H1 (cell line): ENCODE results near the gene DCAF15. TPM values are rescaled to one million over a fixed set of nuclear protein-coding genes. Genes with fewer than 3 reads are reported as not detected.

Experiments used
- CTCF ChIA-PET: fragments of 300-600 bp; sonication (Branson Sonifier 250); formaldehyde crosslinking; loops from one replicate; lab custom pipeline; 2021; ENCODE audit not compliant: partially characterized antibody; lab: Charles Lee
- POLR2A ChIA-PET: fragments of 300-600 bp; sonication (Branson Sonifier 250); formaldehyde crosslinking; loops from one replicate; lab custom pipeline; 2021; ENCODE audit warnings: inconsistent platforms; ENCODE audit not compliant: partially characterized antibody; lab: Charles Lee
- DNase-seq, 2 experiments: peaks; one replicate each; pipeline versions ENCODE4 v3.0.0 to v3.0.0-alpha.2; 2010 to 2022; ENCODE audit warnings: low spot score in 2 of 2, low read depth in 1 of 2, mixed read lengths in 1 of 2
- FAIRE-seq: peaks from 2 replicates; lab custom pipeline; 2011; peaks lifted over from hg19 to GRCh38; lab: Jason Lieb, UNC
- H2AFZ ChIP-seq: 2 replicates; pipeline ENCODE4 v1.8.1; 2012; ENCODE audit warnings: low read length, inconsistent platforms
- H2AK5ac ChIP-seq: 2 replicates; pipeline ENCODE4 v1.6.1; 2013; ENCODE audit warnings: low read depth, low read length
- H2BK120ac ChIP-seq: replicated peaks from 2 replicates; pipeline ENCODE3; 2013; ENCODE audit warnings: low read depth, low read length, inconsistent platforms
- H2BK12ac ChIP-seq: 2 replicates; pipeline ENCODE4 v1.6.1; 2013; ENCODE audit warnings: low read depth, low read length
- H2BK15ac ChIP-seq: 2 replicates; pipeline ENCODE4 v1.6.1; 2013; ENCODE audit warnings: low read length
- H2BK20ac ChIP-seq: 2 replicates; pipeline ENCODE4 v1.6.1; 2013; ENCODE audit warnings: low read length
- H2BK5ac ChIP-seq: 2 replicates; pipeline ENCODE4 v1.6.1; 2013; ENCODE audit warnings: low read depth, low read length
- H3K14ac ChIP-seq: 2 replicates; pipeline ENCODE4 v1.6.1; 2013; ENCODE audit warnings: inconsistent platforms; ENCODE audit not compliant: insufficient read length
- H3K18ac ChIP-seq: 2 replicates; pipeline ENCODE4 v1.6.1; 2013; ENCODE audit warnings: low read length; ENCODE audit errors: extremely low read depth
- H3K23ac ChIP-seq: 2 replicates; pipeline ENCODE4 v1.6.1; 2013; ENCODE audit warnings: inconsistent platforms; ENCODE audit not compliant: insufficient read length
- H3K23me2 ChIP-seq: 2 replicates; pipeline ENCODE4 v1.6.1; 2013; ENCODE audit warnings: low read depth, low read length
- H3K27ac ChIP-seq: 2 replicates; pipeline ENCODE4 v1.6.1; 2011; ENCODE audit warnings: low read depth, low read length, inconsistent platforms
- H3K27me3 ChIP-seq, 4 experiments: replicated peaks in 1 of 4; 1 replicate in 1 of 4; 2 replicates in 3 of 4; pipeline versions ENCODE4 v1.6.1 to v1.8.1; 2011 to 2013; ENCODE audit warnings: low read length in 3 of 4, mild to moderate bottlenecking in 3 of 4, inconsistent platforms in 2 of 4, mixed read lengths in 2 of 4, moderate library complexity in 1 of 4; ENCODE audit not compliant: control insufficient read depth in 3 of 4, insufficient read depth in 3 of 4; ENCODE audit errors: extremely low read depth in 1 of 4
- H3K36me3 ChIP-seq, 4 experiments: 2 replicates each; pipeline versions ENCODE4 v1.6.1 to v1.8.1; 2011 to 2013; ENCODE audit warnings: mild to moderate bottlenecking in 4 of 4, low read length in 3 of 4, moderate library complexity in 2 of 4, control low read depth in 1 of 4, inconsistent platforms in 1 of 4; ENCODE audit not compliant: insufficient read depth in 4 of 4, control insufficient read depth in 2 of 4
- H3K4ac ChIP-seq: replicated peaks from 2 replicates; pipeline ENCODE3; 2013; ENCODE audit warnings: low read length, low read depth, mixed read lengths, inconsistent platforms; ENCODE audit not compliant: insufficient read length
- H3K4me1 ChIP-seq, 4 experiments: replicated peaks in 1 of 4; 1 replicate in 1 of 4; 2 replicates in 3 of 4; pipeline versions ENCODE4 v1.6.1 to v1.8.1; 2011 to 2013; ENCODE audit warnings: low read length in 3 of 4, inconsistent platforms in 2 of 4, mixed read lengths in 1 of 4; ENCODE audit not compliant: insufficient read depth in 4 of 4, control insufficient read depth in 3 of 4
- H3K4me2 ChIP-seq, 2 experiments: 2 replicates each; pipeline versions ENCODE4 v1.6.1 to v1.8.1; 2011 to 2013; ENCODE audit warnings: low read depth in 2 of 2, low read length in 2 of 2, control low read depth in 1 of 2, inconsistent platforms in 1 of 2, mild to moderate bottlenecking in 1 of 2; ENCODE audit not compliant: insufficient read depth in 1 of 2
- H3K4me3 ChIP-seq, 4 experiments: fragments of 200-600, 300-600 bp in 1 of 4; sonication (generic), shearing (Covaris generic), sonication (Bioruptor Twin) in 1 of 4; 2 replicates each; pipeline versions ENCODE4 v1.5.1 to v1.8.1; 2011 to 2016; ENCODE audit warnings: low read length in 4 of 4, low read depth in 3 of 4, control low read depth in 2 of 4, inconsistent platforms in 2 of 4, mild to moderate bottlenecking in 2 of 4, mixed read lengths in 1 of 4, moderate library complexity in 1 of 4; ENCODE audit not compliant: insufficient read depth in 2 of 4; ENCODE audit errors: extremely low read depth in 1 of 4
- H3K56ac ChIP-seq: replicated peaks from 2 replicates; pipeline ENCODE3; 2013; ENCODE audit warnings: low read depth, mild to moderate bottlenecking, mixed read lengths, low read length, inconsistent platforms; ENCODE audit not compliant: insufficient read length
- H3K79me1 ChIP-seq: 2 replicates; pipeline ENCODE4 v1.6.1; 2013; ENCODE audit warnings: low read depth, low read length, control low read depth
- H3K79me2 ChIP-seq, 2 experiments: 2 replicates each; pipeline versions ENCODE4 v1.6.1 to v1.8.1; 2012 to 2013; ENCODE audit warnings: low read length in 2 of 2, mild to moderate bottlenecking in 2 of 2, inconsistent platforms in 1 of 2; ENCODE audit not compliant: insufficient read depth in 2 of 2, control insufficient read depth in 1 of 2
- H3K9ac ChIP-seq, 4 experiments: replicated peaks in 1 of 4; 1 replicate in 1 of 4; 2 replicates in 3 of 4; pipeline versions ENCODE4 v1.6.1 to v1.8.1; 2011 to 2013; ENCODE audit warnings: low read depth in 3 of 4, low read length in 3 of 4, control low read depth in 2 of 4, mild to moderate bottlenecking in 2 of 4, moderate library complexity in 2 of 4, inconsistent platforms in 1 of 4; ENCODE audit errors: extremely low read depth in 1 of 4
- H3K9me3 ChIP-seq, 2 experiments: 2 replicates each; pipeline versions ENCODE4 v1.6.1 to v1.8.1; 2012 to 2013; ENCODE audit warnings: mild to moderate bottlenecking in 2 of 2, moderate library complexity in 2 of 2, control low read depth in 1 of 2, inconsistent platforms in 1 of 2, low read depth in 1 of 2, low read length in 1 of 2, mixed read lengths in 1 of 2; ENCODE audit not compliant: insufficient read depth in 2 of 2
- H4K20me1 ChIP-seq, 2 experiments: replicated peaks in 1 of 2; 2 replicates each; pipeline versions ENCODE3 to v1.8.1; 2011 to 2013; ENCODE audit warnings: inconsistent platforms in 2 of 2, low read length in 2 of 2, mild to moderate bottlenecking in 1 of 2; ENCODE audit not compliant: insufficient read depth in 2 of 2, control insufficient read depth in 1 of 2
- H4K5ac ChIP-seq: 2 replicates; pipeline ENCODE4 v1.6.1; 2013; ENCODE audit warnings: low read length, low read depth, mixed read lengths, inconsistent platforms; ENCODE audit not compliant: insufficient read length
- H4K8ac ChIP-seq: 2 replicates; pipeline ENCODE4 v1.8.0; 2013; ENCODE audit warnings: mild to moderate bottlenecking, moderate library complexity, low read length, inconsistent platforms; ENCODE audit not compliant: insufficient read depth; ENCODE audit errors: extremely low read depth
- H4K91ac ChIP-seq: replicated peaks from 2 replicates; pipeline ENCODE3; 2013; ENCODE audit warnings: low read length, mixed read lengths, inconsistent platforms; ENCODE audit not compliant: insufficient read length
- BACH1 ChIP-seq: IDR thresholded peaks from 2 replicates; pipeline ENCODE4 v1.6.1; 2012; ENCODE audit warnings: low read length, improper control_type of control experiment
- EGR1 ChIP-seq: IDR thresholded peaks from 2 replicates; pipeline ENCODE4 v1.6.1; 2011; ENCODE audit warnings: low read depth, low read length, borderline replicate concordance
- EP300 ChIP-seq, 2 experiments: IDR thresholded peaks; 1 replicate in 1 of 2; 2 replicates in 1 of 2; pipeline ENCODE4 v1.6.1; 2011 to 2012; ENCODE audit warnings: low read depth in 2 of 2, low read length in 2 of 2, mild to moderate bottlenecking in 2 of 2, borderline replicate concordance in 1 of 2, inconsistent platforms in 1 of 2, moderate library complexity in 1 of 2
- NRF1 ChIP-seq: IDR thresholded peaks from 2 replicates; pipeline ENCODE4 v1.6.1; 2011; ENCODE audit warnings: mild to moderate bottlenecking, low read depth, low read length, improper control_type of control experiment
- POLR2AphosphoS5 ChIP-seq: IDR thresholded peaks from 2 replicates; pipeline ENCODE4 v1.6.1; 2011; ENCODE audit warnings: low read depth, low read length
- POU5F1 ChIP-seq: IDR thresholded peaks from 2 replicates; pipeline ENCODE4 v1.6.1; 2011; ENCODE audit warnings: low read depth, mild to moderate bottlenecking, low read length, moderate library complexity
- TCF12 ChIP-seq: IDR thresholded peaks from 2 replicates; pipeline ENCODE4 v1.6.1; 2011; ENCODE audit warnings: low read depth, mild to moderate bottlenecking, low read length
- WGBS, 2 experiments: shearing (Covaris generic) in 1 of 2; methylation state at CpG; one replicate each; pipeline versions ENCODE4 v1.1.6 to v1.1.7; 2013 to 2015; ENCODE audit warnings: low lambda C conversion rate in 2 of 2, mixed read lengths in 2 of 2, inconsistent platforms in 1 of 2, low coverage in 1 of 2, missing lambda C conversion rate in 1 of 2; ENCODE audit not compliant: insufficient replicate concordance in 2 of 2, insufficient coverage in 1 of 2, insufficient read length in 1 of 2; ENCODE audit errors: extremely low coverage in 1 of 2, missing lambda C conversion rate in 1 of 2; 5-methylcytosine and 5-hydroxymethylcytosine counted together
- polyA plus RNA-seq, 7 experiments: library from polyadenylated mRNA; depleted of rRNA in 3 of 7; stranded (reverse) in 5 of 7; unstranded in 2 of 7; fragments of >200 nt in 5 of 7; fragments of 200-250 nt in 2 of 7; gene quantifications; 1 replicate in 5 of 7; 2 replicates in 1 of 7; 4 replicates in 1 of 7; pipeline versions ENCODE4 v1.2.1 to v1.2.3, GENCODE V29; 2011 to 2013; ENCODE audit warnings: missing spikeins in 2 of 7, mixed read lengths in 2 of 7
- total RNA-seq: library from RNA; stranded (reverse); fragmentation: NEBNext Ultra II Directional; extraction: Animal tissue kit (Norgen Biotek cat#: 25700); gene quantifications from 2 replicates; pipeline ENCODE4 v1.2.1, GENCODE V29; 2021
- TF ChIP-seq, protein P1 (sequence below), 3 experiments: IDR thresholded peaks; 1 replicate in 2 of 3; 2 replicates in 1 of 3; pipeline versions ENCODE4 v1.5.1 to v1.6.1; 2011; ENCODE audit warnings: low read length in 3 of 3, mild to moderate bottlenecking in 3 of 3, inconsistent platforms in 2 of 3, low read depth in 1 of 3, moderate library complexity in 1 of 3; ENCODE audit not compliant: insufficient read depth in 1 of 3; ENCODE audit errors: control extremely low read depth in 1 of 3
- TF ChIP-seq, protein P2 (sequence below): IDR thresholded peaks from 2 replicates; pipeline ENCODE4 v1.6.1; 2012; ENCODE audit warnings: low read length, inconsistent platforms

DCAF15 gene
- total and polyA plus RNA-seq, 2 of the 8 experiments (the other 6 are each of a cell fraction or from before 2014, with no cell fraction given): 68.7 to 80.8 TPM

DNA sequence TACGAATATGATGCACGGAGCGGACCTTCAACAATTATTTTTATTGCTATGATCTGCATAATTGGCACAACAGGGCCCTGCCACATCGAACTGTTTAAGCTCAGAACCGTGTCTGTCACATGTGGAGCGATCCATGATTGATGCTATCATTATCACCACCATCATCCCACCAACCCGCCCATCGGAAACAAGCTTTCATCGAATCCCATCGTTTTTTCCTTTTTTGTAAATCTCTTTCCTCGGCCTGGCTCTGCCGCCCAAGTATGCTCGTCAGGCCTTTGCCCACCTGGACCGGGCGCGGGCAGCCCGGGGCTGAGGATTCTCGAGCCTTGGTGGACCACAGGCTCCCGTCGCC lies 533 bp upstream of the DCAF15 start:
- H3K9ac ChIP-seq: peak overlapping the region in 1 of 4 experiments; percentile 43; a peak in 1 of 7 replicates
- no peak overlapping the region for H3K27ac ChIP-seq
- POLR2A ChIA-PET: interaction anchor here (0.7 to 4.3 kb wide), 17 partner anchors 11 to 143 kb away, joined by 3 to 48 read pairs (median 7); partner anchors contain the start of genes IL27RA, PODNL1, RFX1 and RLN3
- TF ChIP-seq, protein P1, sequence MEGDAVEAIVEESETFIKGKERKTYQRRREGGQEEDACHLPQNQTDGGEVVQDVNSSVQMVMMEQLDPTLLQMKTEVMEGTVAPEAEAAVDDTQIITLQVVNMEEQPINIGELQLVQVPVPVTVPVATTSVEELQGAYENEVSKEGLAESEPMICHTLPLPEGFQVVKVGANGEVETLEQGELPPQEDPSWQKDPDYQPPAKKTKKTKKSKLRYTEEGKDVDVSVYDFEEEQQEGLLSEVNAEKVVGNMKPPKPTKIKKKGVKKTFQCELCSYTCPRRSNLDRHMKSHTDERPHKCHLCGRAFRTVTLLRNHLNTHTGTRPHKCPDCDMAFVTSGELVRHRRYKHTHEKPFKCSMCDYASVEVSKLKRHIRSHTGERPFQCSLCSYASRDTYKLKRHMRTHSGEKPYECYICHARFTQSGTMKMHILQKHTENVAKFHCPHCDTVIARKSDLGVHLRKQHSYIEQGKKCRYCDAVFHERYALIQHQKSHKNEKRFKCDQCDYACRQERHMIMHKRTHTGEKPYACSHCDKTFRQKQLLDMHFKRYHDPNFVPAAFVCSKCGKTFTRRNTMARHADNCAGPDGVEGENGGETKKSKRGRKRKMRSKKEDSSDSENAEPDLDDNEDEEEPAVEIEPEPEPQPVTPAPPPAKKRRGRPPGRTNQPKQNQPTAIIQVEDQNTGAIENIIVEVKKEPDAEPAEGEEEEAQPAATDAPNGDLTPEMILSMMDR (IDR thresholded peaks at IDR 0.05; ENCODE audit: control extremely low read depth in 1 of 3, insufficient read depth in 1 of 3, low read depth in 1 of 3, low read length in 3 of 3): no peak
- TF ChIP-seq POLR2AphosphoS5: no peak
- no peak for TF ChIP-seq POU5F1
- TF ChIP-seq, protein P2, sequence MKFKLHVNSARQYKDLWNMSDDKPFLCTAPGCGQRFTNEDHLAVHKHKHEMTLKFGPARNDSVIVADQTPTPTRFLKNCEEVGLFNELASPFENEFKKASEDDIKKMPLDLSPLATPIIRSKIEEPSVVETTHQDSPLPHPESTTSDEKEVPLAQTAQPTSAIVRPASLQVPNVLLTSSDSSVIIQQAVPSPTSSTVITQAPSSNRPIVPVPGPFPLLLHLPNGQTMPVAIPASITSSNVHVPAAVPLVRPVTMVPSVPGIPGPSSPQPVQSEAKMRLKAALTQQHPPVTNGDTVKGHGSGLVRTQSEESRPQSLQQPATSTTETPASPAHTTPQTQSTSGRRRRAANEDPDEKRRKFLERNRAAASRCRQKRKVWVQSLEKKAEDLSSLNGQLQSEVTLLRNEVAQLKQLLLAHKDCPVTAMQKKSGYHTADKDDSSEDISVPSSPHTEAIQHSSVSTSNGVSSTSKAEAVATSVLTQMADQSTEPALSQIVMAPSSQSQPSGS: no peak
- TF ChIP-seq EP300 (IDR thresholded peaks at IDR 0.05; ENCODE audit: borderline replicate concordance in 1 of 2, low read depth in 2 of 2, low read length in 2 of 2): no peak
- no peak for TF ChIP-seq NRF1
- no peak for TF ChIP-seq TCF12
- TF ChIP-seq EGR1: no peak
- TF ChIP-seq BACH1: no peak

More for the DNA sequence above, 533 bp upstream of the DCAF15 start:
- CTCF ChIA-PET: interaction anchor here (1.6 to 2.7 kb wide), 3 partner anchors 10 to 97 kb away, joined by 3 to 11 read pairs (median 10); no protein-coding TSS in a partner anchor
- Histone ChIP-seq H3K27me3 (no peaks in the 10 kb centered on the region), H2BK120ac (no peak overlapping the region), H2AFZ (0 out of 2 replicates have a peak overlapping the region, but pooled peaks have one; percentile 24), H3K79me2 (peaks cover 0 to 19% of the 10 kb centered on the region in 2 experiments; a peak in 3 of 4 replicates), H3K56ac (no peak overlapping the region), H2AK5ac (no peak overlapping the region), H4K8ac (peak overlapping the region; percentile 68; the same call in 1 of the 2 replicates), H2BK15ac (no peak overlapping the region), H3K14ac (no peak overlapping the region), H3K9me3 (no peaks in the 10 kb centered on the region), H4K91ac (peak overlapping the region; percentile 65), H2BK12ac (no peak overlapping the region), H3K18ac (no peak overlapping the region; the same call in 1 of the 2 replicates), H3K4me3 (peak overlapping the region; percentile 44 to 57 (median 50); a peak in 7 of 8 replicates), H2BK5ac (no peak overlapping the region), H3K4me2 (peak overlapping the region; percentile 48 to 83), H3K4me1 (peaks cover 0 to 7% (median 3%) of the 10 kb centered on the region in 4 experiments; a peak in 6 of 7 replicates), H4K20me1 (peaks cover 0 to 13% of the 10 kb centered on the region in 2 experiments), H3K36me3 (peaks cover 14 to 20% (median 17%) of the 10 kb centered on the region in 4 experiments), H3K79me1 (peaks cover 13% of the 10 kb centered on the region), H3K4ac (peak overlapping the region; percentile 78), H3K23me2 (peaks cover 9% of the 10 kb centered on the region), H4K5ac (peak overlapping the region; percentile 62), H3K23ac (no peak overlapping the region), H2BK20ac (no peak overlapping the region)
- no peak for FAIRE-seq
- DNase-seq: no peak
- WGBS, 2 experiments: 25% methylated on average over 20 of the region's 20 CpGs; no CpG with 5 or more reads in 1 of the 2 experiments
